ENCODE data around the gene AIDA.

The AIDA gene

GRCh38 chr1:222634180-222635013 is 77.9 kb downstream of the AIDA start:
- H3K27ac ChIP-seq = 0 out of 2 replicates have a peak overlapping the region, but pooled peaks have one; percentile 18
- ChIA-PET POLR2A (ENCODE audit: low non-redundant PET) (no interaction called here), CTCF (interaction anchor here (0.6 to 1.6 kb wide), 9 partner anchors 8 to 169 kb away, joined by 3 to 21 read pairs (median 3); partner anchors contain the start of gene TAF1A)
- peak; percentile 59 for DNase-seq (ENCODE audit: low spot score)
- TF ChIP-seq, protein P1, sequence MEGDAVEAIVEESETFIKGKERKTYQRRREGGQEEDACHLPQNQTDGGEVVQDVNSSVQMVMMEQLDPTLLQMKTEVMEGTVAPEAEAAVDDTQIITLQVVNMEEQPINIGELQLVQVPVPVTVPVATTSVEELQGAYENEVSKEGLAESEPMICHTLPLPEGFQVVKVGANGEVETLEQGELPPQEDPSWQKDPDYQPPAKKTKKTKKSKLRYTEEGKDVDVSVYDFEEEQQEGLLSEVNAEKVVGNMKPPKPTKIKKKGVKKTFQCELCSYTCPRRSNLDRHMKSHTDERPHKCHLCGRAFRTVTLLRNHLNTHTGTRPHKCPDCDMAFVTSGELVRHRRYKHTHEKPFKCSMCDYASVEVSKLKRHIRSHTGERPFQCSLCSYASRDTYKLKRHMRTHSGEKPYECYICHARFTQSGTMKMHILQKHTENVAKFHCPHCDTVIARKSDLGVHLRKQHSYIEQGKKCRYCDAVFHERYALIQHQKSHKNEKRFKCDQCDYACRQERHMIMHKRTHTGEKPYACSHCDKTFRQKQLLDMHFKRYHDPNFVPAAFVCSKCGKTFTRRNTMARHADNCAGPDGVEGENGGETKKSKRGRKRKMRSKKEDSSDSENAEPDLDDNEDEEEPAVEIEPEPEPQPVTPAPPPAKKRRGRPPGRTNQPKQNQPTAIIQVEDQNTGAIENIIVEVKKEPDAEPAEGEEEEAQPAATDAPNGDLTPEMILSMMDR (conservative IDR thresholded peaks at IDR 0.05; ENCODE audit: low read depth) = peak; percentile 90

GRCh38 chr1:222632749-222633148 is 79.5 kb downstream of the AIDA start:
- ChIA-PET POLR2A (ENCODE audit: low non-redundant PET) (no interaction called here), CTCF (no interaction called here)
- TF ChIP-seq, protein P1 (conservative IDR thresholded peaks at IDR 0.05; ENCODE audit: low read depth) = no peak
- H3K27ac ChIP-seq = no peak overlapping the region
- DNase-seq (ENCODE audit: low spot score) = no peak

DNA sequence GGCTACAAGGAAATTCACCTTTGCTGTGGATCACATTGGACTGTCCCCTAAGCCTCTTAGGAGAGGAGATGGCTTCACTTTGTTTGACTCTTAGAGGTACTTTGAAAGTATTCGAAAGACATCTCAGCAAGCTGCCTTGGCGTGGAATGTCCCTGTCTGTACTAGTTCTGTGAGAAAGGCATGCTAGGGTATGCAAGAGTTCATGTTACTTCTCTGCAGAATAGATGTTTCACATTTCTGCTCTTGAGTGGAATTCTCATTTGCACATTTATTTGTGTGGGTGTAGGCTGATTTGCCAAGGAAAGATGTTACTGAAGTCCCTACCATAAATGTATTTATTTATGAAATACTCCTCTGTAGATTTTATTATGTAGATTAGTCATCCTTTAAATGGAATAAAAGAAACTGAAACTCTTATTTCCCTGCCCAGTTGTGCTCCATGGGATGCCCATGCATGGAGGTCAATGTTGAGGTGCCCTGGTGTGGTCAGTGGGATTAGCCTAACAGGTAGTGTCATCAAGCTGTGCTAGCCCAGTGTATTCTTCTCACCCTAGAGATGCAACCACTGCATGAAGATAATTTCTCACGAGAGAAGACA is 80.6 kb downstream of the AIDA start:
- CTCF ChIA-PET = no interaction called here
- POLR2A ChIA-PET (ENCODE audit: low non-redundant PET) = no interaction called here
- H3K27ac ChIP-seq = no peak overlapping the region
- no peak for DNase-seq (ENCODE audit: low spot score)
- TF ChIP-seq, protein P1 (conservative IDR thresholded peaks at IDR 0.05; ENCODE audit: low read depth) = no peak

GRCh38 chr1:222629921-222630535 is 82.3 kb downstream of the AIDA start:
- TF ChIP-seq, protein P1 (conservative IDR thresholded peaks at IDR 0.05; ENCODE audit: low read depth) = no peak
- POLR2A ChIA-PET (ENCODE audit: low non-redundant PET) = no interaction called here
- no peak for DNase-seq (ENCODE audit: low spot score)
- CTCF ChIA-PET = interaction anchor here (1.4 kb wide), 1 partner anchor 165 kb away, joined by 5 read pairs; no protein-coding TSS in a partner anchor
- no peak overlapping the region for H3K27ac ChIP-seq

DNA sequence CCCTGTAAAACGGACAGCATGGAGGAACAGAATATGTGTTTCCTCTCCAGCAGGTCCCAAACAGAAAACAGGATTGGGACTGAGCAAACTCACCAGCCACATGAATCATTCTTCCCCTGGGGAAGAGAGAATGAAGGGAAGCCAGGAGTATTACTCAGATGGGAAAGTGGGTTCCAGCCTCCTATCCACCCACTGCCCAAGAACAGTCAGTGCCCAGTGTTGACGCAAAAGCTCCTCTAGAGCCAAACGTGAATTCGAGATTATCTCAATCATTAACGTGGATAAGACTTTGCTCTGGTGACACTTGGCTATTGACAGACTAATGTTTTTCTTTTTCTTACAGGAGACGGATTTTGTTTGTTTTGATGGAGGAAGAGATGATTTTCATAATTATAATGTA is 85.1 kb downstream of the AIDA start:
- H3K27ac ChIP-seq = no peak overlapping the region
- TF ChIP-seq, protein P1 (conservative IDR thresholded peaks at IDR 0.05; ENCODE audit: low read depth) = no peak
- DNase-seq (ENCODE audit: low spot score) = no peak
- POLR2A ChIA-PET (ENCODE audit: low non-redundant PET) = no interaction called here
- CTCF ChIA-PET = no interaction called here

DNA sequence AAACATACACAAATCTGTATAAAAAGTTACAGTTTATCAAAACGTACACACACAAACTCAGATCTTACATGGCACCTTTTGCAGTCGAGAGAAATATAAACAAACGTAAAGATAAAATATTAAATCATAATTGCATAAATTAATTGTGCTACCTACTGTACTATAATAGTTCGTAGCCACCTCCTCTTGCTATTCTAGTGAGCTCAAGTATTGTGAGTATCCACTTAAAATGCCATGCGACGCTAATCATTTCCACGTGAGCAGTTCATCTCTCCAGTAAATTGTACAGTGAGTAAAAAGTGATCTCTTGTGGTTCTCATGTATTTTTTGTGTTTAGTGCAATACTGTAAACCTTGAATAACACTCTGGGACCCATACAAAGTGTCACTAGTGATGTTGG is 88.1 kb downstream of the AIDA start:
- ChIA-PET CTCF (interaction anchor here (0.7 to 1.7 kb wide), 2 partner anchors 10 to 930 kb away, joined by 4 to 5 read pairs; no protein-coding TSS in a partner anchor), POLR2A (ENCODE audit: low non-redundant PET) (no interaction called here)
- H3K27ac ChIP-seq = no peak overlapping the region
- no peak for DNase-seq (ENCODE audit: low spot score)
- TF ChIP-seq, protein P1 (conservative IDR thresholded peaks at IDR 0.05; ENCODE audit: low read depth) = no peak

Measured in RWPE1 (cell line).